Measurements from ENCODE around the gene FAM90A1. TPM values are rescaled to one million over a fixed set of nuclear protein-coding genes. Genes with fewer than 3 reads are reported as not detected.

Gene FAM90A1, protein sequence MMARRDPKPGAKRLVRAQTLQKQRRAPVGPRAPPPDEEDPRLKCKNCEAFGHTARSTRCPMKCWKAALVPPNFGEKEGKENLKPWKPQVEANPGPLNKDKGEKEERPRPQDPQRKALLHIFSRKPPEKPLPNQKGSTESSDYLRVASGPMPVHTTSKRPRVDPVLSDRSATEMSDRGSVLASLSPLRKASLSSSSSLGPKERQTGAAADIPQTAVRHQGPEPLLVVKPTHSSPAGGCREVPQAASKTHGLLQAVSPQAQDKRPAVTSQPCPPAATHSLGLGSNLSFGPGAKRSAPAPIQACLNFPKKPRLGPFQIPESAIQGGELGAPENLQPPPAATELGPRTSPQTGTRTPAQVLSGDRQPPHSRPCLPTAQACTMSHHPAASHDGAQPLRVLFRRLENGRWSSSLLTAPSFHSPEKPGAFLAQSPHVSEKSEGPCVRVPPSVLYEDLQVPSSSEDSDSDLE
- under 0.01 and 0.09 TPM in 2 replicates for total RNA-seq

GRCh38 chr12:8226992-8227731 lies at the start of gene FAM90A1:
Gene FAM90A1, minus strand, starts transcription at chr12:8227618. Its CDS starts 2,786 bp downstream, at chr12:8224832.

Other genes starting within 250 kb of the FAM90A1 start
- gene FOXJ2, start 194.9 kb downstream of the FAM90A1 start, total RNA-seq, result 3.5 and 3.7 TPM in 2 replicates
- gene C3AR1, start 161.3 kb downstream of the FAM90A1 start, total RNA-seq, result 0.14 and 0.18 TPM in 2 replicates
- 29.9 and 32.0 TPM in 2 replicates for gene NECAP1, start 145.3 kb downstream of the FAM90A1 start, total RNA-seq
- gene CLEC4A, start 104.0 kb downstream of the FAM90A1 start, total RNA-seq, result 0.28 and 0.65 TPM in 2 replicates
- not detected in 2 replicates for gene ZNF705A, start 70.6 kb downstream of the FAM90A1 start, total RNA-seq
- gene CLEC6A, start 228.3 kb upstream of the FAM90A1 start, total RNA-seq, result not detected in 2 replicates

All from smooth muscle cell of bladder (primary cell).